GM18526 (cell line): ENCODE data around the gene BUD13.
A peak's percentile ranks its signal among the peaks of the same experiment; 100 is the strongest.

ENCODE experiments used
- POLR2A ChIP-seq: IDR thresholded peaks from 3 replicates; pipeline ENCODE4 v1.6.1; 2011; ENCODE audit not compliant: insufficient read length; ENCODE audit errors: extremely low read depth

BUD13 gene

GRCh38 chr11:116797816-116798215 lies 25.0 kb upstream of the BUD13 start:
- no peak for TF ChIP-seq POLR2A

GRCh38 chr11:116796548-116796947 lies 23.8 kb upstream of the BUD13 start:
- TF ChIP-seq POLR2A, result no peak

GRCh38 chr11:116794851-116795250 lies 22.1 kb upstream of the BUD13 start:
- TF ChIP-seq POLR2A, result no peak

- TF ChIP-seq POLR2A, result no peak
Observed at GRCh38 chr11:116793772-116794097, 20.9 kb upstream of the BUD13 start.

GRCh38 chr11:116792869-116793771 lies 20.3 kb upstream of the BUD13 start:
- no peak for TF ChIP-seq POLR2A

GRCh38 chr11:116792144-116792868 lies 19.5 kb upstream of the BUD13 start:
- TF ChIP-seq POLR2A, result no peak

- no peak for TF ChIP-seq POLR2A
Observed at GRCh38 chr11:116791813-116792143, 19.0 kb upstream of the BUD13 start, which contains the start of gene APOA5. APOA5 (minus strand) TSS chr11:116791879; CDS start chr11:116791860, 19 bp downstream.

GRCh38 chr11:116791002-116791812 lies 18.4 kb upstream of the BUD13 start:
- TF ChIP-seq POLR2A, result no peak

- no peak for TF ChIP-seq POLR2A
Observed at GRCh38 chr11:116790167-116791001, 17.6 kb upstream of the BUD13 start.

GRCh38 chr11:116788975-116789374 lies 16.2 kb upstream of the BUD13 start:
- no peak for TF ChIP-seq POLR2A

DNA sequence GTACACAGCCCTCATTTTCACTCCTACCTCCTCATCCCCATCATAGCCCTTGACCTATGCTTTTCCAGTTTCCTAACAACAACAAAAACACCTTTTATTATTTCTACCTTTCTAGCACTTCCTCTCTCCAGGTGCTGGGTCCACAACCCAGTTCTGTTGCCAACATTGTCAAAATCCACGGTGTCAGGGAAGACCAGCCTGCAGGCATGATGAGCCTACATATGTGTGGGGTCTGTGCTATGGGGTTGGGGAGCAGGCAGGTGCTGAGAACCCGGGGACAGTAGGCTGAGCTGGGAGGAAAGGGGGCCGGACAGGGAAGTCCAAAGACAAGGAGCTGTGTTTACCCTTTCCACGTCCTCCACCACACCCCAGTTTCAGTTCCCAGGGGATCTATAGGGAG lies 15.7 kb upstream of the BUD13 start:
- TF ChIP-seq POLR2A, result no peak

GRCh38 chr11:116787786-116788486 lies 15.1 kb upstream of the BUD13 start, which contains the start of gene ZPR1:
ZPR1 (minus strand) TSS chr11:116788023; CDS start chr11:116787990, 33 bp downstream.
- TF ChIP-seq POLR2A, result peak; percentile 89

DNA sequence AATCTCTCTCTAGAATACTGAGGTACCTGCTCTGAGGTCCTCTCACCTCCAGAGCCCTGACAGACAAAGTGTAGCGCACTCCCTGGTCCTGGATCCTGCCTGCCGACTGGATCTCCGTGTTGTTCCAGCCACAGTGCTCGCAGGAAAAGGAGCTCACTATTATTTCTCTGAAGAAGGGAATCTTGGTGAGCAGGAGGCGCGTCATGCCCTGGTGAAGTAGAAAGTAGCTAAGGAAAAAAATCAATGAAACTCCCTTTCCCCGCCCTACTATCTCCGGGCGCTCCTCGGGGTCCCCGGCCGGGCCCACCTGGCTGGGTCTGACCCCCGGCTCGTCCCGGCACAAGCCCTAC lies 14.6 kb upstream of the BUD13 start:
- TF ChIP-seq POLR2A, result no peak

- TF ChIP-seq POLR2A, result no peak
Observed at GRCh38 chr11:116786966-116787365, 14.2 kb upstream of the BUD13 start.
